M059J (cell line): ENCODE measurements around the gene ECE2. TPM values are rescaled to one million over a fixed set of nuclear protein-coding genes. Genes with fewer than 3 reads are reported as not detected.

Experiments
- DNase-seq: peaks from one replicate; pipeline ENCODE4 v3.0.0-alpha.2; 2012; ENCODE audit warnings: low read depth
- total RNA-seq: library from RNA; depleted of rRNA; stranded (reverse); fragments of >200 nt; shearing (Covaris generic); gene quantifications from 2 replicates; pipeline ENCODE4 v1.2.3, GENCODE V29; 2014

Gene ECE2
- total RNA-seq, 1 experiment from 2014 or later = not detected

GRCh38 chr3:184240384-184241140, 35.3 kb upstream of the ECE2 start:
- peak; percentile 62 for DNase-seq

GRCh38 chr3:184241141-184241446, 34.7 kb upstream of the ECE2 start:
- no peak for DNase-seq

GRCh38 chr3:184241447-184242296, 34.1 kb upstream of the ECE2 start:
- DNase-seq = no peak

- no peak for DNase-seq
These were observed 33.5 kb upstream of the ECE2 start for GRCh38 chr3:184242297-184242685.

- DNase-seq = peak; percentile 83
These were observed 27.1 kb upstream of the ECE2 start, which contains the start of gene ALG3 for GRCh38 chr3:184248454-184249411. Gene ALG3 (minus strand): TSS chr3:184248962. CDS start chr3:184248940, 22 bp downstream.

GRCh38 chr3:184249412-184250166, 26.2 kb upstream of the ECE2 start, which contains the start of gene EEF1AKMT4:
Gene EEF1AKMT4 (plus strand): TSS chr3:184249672. CDS start chr3:184249695, 23 bp downstream.
- peak; percentile 99 for DNase-seq

- peak; percentile 94 for DNase-seq
These were observed 25.5 kb upstream of the ECE2 start for GRCh38 chr3:184250167-184250828.

GRCh38 chr3:184255291-184256039, 20.4 kb upstream of the ECE2 start:
- DNase-seq = peak; percentile 46

- no peak for DNase-seq
These were observed 18.5 kb upstream of the ECE2 start for GRCh38 chr3:184257083-184257915.

- DNase-seq = no peak
These were observed 16.9 kb upstream of the ECE2 start for GRCh38 chr3:184258926-184259325.

- DNase-seq = no peak
These were observed 16.4 kb upstream of the ECE2 start for GRCh38 chr3:184259396-184259877.

- DNase-seq = peak; percentile 45
These were observed 15.7 kb upstream of the ECE2 start for GRCh38 chr3:184259878-184260723.

- no peak for DNase-seq
These were observed 15.0 kb upstream of the ECE2 start for GRCh38 chr3:184260724-184261269.

GRCh38 chr3:184261270-184261853, 14.5 kb upstream of the ECE2 start, which contains the start of gene CAMK2N2:
Gene CAMK2N2 (minus strand): TSS chr3:184261553. CDS start chr3:184261285, 268 bp downstream.
- peak; percentile 81 for DNase-seq

GRCh38 chr3:184261854-184262763, 13.7 kb upstream of the ECE2 start:
- DNase-seq = peak; percentile 68

GRCh38 chr3:184262764-184263179, 13.1 kb upstream of the ECE2 start:
- no peak for DNase-seq
